Left kidney (tissue), 2 donors: ENCODE results near the gene GRID2. TPM values are rescaled to one million over a fixed set of nuclear protein-coding genes. Genes with fewer than 3 reads are reported as not detected.

ENCODE experiments used
- DNase-seq: peaks from one replicate; pipeline ENCODE4 v3.0.0-alpha.2; 2013
- polyA plus RNA-seq: library from polyadenylated mRNA; unstranded; fragments of 120-200 nt; gene quantifications from one replicate; pipeline ENCODE4 v1.2.1, GENCODE V29; 2013; ENCODE audit not compliant: insufficient read length

Gene GRID2
- polyA plus RNA-seq, 1 donor, result 5.6 TPM

- DNase-seq, result no peak
These were observed 429.5 kb downstream of the GRID2 start for GRCh38 chr4:92733231-92733630.

DNA sequence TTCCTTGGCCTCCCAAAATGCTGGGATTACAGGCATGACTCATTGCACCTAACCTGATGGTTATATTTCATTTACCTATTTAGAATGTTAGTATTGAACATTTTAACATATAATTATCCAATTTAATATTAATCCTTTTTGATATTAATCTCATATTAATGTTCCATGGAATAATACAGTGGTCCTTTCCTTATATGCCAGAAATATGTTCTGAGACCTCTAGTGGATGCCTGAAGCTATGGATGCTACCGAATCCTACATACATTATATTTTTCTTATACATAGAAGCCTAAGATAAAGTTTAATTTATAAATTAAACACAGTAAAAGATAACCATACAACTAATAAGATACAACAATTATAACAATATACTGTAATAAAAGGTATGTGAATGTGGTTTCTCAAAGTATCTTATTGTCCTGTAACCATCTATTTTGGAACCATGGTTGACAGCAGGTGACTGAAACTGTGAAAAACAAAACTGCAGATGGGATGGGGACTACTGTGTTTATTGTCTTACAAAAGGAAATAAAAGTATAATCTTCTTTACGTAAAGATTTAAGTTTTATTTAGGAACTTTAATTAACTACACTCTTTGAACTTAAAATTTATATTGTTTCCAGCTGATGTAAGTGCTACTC is 431.4 kb downstream of the GRID2 start:
- no peak for DNase-seq

GRCh38 chr4:92760433-92760832 is 456.7 kb downstream of the GRID2 start:
- no peak for DNase-seq

DNA sequence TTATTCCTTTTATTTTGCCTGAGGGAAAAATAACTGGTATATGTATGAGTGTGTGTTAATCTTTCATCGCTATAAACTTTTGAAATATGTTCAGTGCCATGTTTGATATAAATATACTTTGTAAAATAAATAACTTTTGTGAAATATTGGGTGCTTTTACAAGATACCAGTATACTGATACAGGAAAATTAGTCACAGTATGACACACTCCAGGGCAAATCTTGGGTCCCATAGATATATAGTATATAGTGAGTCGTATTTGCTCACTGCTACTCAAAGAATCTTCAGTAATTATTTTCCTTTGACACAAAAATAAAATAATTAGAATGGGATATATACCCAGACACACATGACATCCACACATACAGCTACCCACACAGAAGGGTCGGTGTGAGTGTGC is 472.3 kb downstream of the GRID2 start:
- no peak for DNase-seq

GRCh38 chr4:92789741-92790140 is 486.0 kb downstream of the GRID2 start:
- DNase-seq, result no peak

GRCh38 chr4:92791871-92792440 is 488.2 kb downstream of the GRID2 start:
- no peak for DNase-seq

DNA sequence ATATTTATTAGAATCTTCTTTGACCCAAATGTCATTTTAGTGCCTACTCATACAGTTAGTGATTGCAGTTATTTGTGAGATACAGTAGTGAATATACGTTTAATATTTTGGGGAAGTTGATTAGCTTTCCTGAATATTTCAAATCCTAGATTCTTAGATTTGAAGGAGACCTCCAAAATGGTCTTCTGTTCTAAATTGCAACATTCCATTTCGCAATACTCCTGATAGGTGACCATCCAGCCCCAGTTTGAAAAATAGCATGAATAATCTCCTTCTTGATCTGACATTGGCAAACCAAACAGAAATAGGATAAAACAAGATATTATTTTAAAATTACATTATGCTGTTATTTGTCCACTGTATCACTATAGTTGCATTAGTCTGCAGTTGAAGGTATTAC is 505.6 kb downstream of the GRID2 start:
- no peak for DNase-seq

DNA sequence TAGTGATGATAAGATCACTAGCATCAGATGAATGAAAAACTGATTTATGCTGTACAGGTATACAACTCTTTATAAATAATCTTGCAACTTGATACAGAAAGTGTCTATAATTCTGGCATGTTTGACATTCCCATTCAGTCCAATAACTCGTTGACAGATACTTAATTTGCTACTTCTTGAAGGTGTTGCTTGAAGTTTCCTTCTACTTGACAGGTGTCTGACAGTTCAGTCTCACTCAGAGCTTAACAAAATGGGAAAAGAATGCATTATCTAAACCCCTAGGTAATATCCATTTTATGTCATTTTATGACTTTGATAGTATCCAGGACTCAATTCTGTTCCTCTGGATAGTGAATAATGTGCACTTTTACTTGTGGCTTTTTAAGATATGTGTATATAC is 508.9 kb downstream of the GRID2 start:
- DNase-seq, result no peak

GRCh38 chr4:92814677-92815076 is 510.9 kb downstream of the GRID2 start:
- DNase-seq, result no peak

- DNase-seq, result no peak
These were observed 521.5 kb downstream of the GRID2 start for GRCh38 chr4:92825256-92825655.

DNA sequence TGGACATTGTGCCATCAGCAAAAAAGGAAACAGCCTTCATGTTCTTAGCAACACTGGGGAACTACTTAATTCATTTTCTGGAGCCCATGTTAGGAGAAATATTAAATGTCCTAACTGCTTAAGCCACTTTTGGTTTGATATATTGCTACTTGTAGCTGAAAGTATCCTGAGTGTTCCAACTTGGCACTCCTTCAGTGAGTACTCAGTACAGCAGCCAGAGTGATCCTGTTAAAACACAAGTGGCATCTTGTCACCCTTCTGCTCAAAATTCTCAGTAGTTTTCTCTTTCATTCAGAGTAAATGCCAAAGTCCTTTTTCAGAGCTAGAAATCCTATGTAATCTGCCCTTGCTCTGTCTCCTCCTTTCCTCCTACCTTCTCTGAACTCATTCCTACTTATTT is 522.0 kb downstream of the GRID2 start:
- no peak for DNase-seq

DNA sequence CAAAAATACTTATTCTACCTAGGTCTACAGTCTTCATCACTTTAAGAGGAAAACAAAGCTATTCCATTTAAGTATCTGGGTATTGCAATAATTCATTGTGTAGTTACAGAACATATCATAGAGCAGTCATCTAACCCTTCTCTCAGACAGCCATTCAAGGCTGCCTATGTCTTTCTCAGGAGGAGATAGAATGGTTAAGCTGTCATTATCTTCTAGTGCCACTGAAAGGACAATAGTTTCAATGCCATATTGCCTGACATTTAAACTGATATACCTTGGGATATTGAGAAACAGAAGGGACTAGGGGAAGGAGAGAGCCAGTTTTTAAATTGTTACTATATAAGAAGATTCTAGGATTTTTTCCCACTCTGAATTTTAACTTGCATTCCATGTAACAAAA is 527.0 kb downstream of the GRID2 start:
- no peak for DNase-seq

DNA sequence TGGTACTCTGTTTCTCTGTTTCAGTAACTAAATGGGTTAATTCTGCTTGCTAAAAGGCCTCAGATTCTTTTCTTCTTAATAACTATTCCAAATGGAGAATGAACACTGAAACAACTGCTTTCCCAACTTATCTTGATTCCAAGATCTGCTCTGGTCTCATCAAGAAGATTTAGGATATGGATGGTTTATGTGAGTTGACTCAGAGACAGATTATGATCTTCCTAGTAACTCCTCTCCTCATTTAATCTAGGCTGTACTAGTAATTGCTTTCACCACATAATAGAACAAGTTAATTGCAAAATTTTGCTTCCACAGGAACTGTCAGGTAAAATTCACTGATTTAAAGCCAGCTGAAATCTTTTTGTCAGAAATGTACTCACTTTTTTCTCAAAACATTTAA is 537.1 kb downstream of the GRID2 start:
- no peak for DNase-seq

DNA sequence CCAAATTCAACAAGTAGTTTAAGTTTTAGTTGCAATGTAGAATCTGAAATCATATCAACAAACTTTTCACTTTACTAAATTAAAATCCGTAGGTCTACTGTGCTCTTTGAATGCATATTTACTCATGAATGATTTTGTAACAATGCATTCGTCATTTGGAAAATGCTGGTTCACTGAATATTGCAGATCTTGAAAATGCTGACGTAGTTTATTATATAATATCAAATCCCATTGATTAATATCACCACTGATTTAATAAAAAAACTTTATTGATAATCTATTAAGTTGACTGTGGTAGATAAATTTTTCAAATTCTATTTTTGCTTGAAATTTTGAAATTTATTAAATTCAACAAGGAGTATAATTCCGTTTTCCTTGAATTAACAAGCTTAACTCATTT is 540.0 kb downstream of the GRID2 start:
- no peak for DNase-seq

GRCh38 chr4:92847026-92847425 is 543.3 kb downstream of the GRID2 start:
- DNase-seq, result no peak

GRCh38 chr4:92862509-92862908 is 558.7 kb downstream of the GRID2 start:
- DNase-seq, result no peak

- no peak for DNase-seq
These were observed 560.3 kb downstream of the GRID2 start for GRCh38 chr4:92864096-92864495.

- no peak for DNase-seq
These were observed 568.8 kb downstream of the GRID2 start for GRCh38 chr4:92872604-92873003.

GRCh38 chr4:92885632-92886031 is 581.9 kb downstream of the GRID2 start:
- no peak for DNase-seq

DNA sequence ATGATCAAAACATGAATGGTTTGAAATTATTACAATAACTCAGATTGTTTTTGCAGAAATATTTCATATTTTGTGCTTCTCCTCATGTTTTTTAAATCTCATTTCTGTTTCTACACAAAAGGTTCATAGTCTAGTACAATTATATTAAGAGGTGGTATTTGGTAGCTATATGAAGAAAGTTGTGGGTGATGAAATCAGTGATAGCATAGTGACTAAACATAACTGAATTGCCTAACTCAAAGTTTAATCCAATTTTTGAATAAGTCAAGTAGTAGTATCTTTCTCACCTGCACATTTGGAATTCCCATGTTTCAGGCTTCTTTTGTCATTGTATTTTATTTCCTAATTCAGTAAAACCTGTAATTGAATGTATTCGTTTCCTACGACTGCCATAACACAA is 648.7 kb downstream of the GRID2 start:
- DNase-seq, result no peak

GRCh38 chr4:92952897-92953296 is 649.1 kb downstream of the GRID2 start:
- no peak for DNase-seq

- DNase-seq, result no peak
These were observed 649.7 kb downstream of the GRID2 start for GRCh38 chr4:92953462-92953861.

- DNase-seq, result no peak
These were observed 658.1 kb downstream of the GRID2 start for GRCh38 chr4:92961881-92962280.

GRCh38 chr4:92962831-92963230 is 659.1 kb downstream of the GRID2 start:
- no peak for DNase-seq

GRCh38 chr4:92968556-92968955 is 664.8 kb downstream of the GRID2 start:
- DNase-seq, result no peak
